GM12878 (cell line): ENCODE results near the gene GNPTG. TPM values are rescaled to one million over a fixed set of nuclear protein-coding genes. Genes with fewer than 3 reads are reported as not detected.

Experiments
- ATAC-seq: fragments of 200-7000 bp; cut with Tn5 transposase; 3 replicates; pipeline ENCODE4 v1.9.1; 2020; ENCODE audit warnings: mild to moderate bottlenecking, moderate library complexity
- BruUV-seq: library from RNA; stranded (reverse); fragments of 400-500 nt; replicated peaks from 2 replicates; lab custom pipeline; 2021; lab: Mats Ljungman, UMichigan
- CTCF ChIA-PET: fragments of 300-600 bp; sonication (Branson Sonifier 250); formaldehyde crosslinking; extraction: SDS; loops from one replicate; lab custom pipeline; 2021; ENCODE audit warnings: inconsistent platforms; lab: Yijun Ruan, JAX
- POLR2A ChIA-PET: fragments of 350-600 bp; formaldehyde crosslinking; extraction: SDS; loops from one replicate; lab custom pipeline; 2021; ENCODE audit warnings: inconsistent platforms; lab: Charles Lee
- RAD21 ChIA-PET: fragments of 300-600 bp; sonication (Branson Sonifier 250); formaldehyde crosslinking; loops from one replicate; lab custom pipeline; 2023; ENCODE audit warnings: antibody characterized with exemption; ENCODE audit not compliant: unreplicated experiment; lab: Charles Lee
- SMC1A ChIA-PET: fragments of 300-600 bp; sonication (Branson Sonifier 250); formaldehyde crosslinking; loops from one replicate; lab custom pipeline; 2023; ENCODE audit not compliant: unreplicated experiment, uncharacterized antibody; lab: Charles Lee
- DNase-seq: peaks from one replicate; pipeline ENCODE4 v3.0.0-alpha.2; 2011; ENCODE audit warnings: low read depth, low spot score
- FAIRE-seq: peaks from 3 replicates; lab custom pipeline; 2011; peaks lifted over from hg19 to GRCh38; lab: Jason Lieb, UNC
- H2AFZ ChIP-seq: 2 replicates; pipeline ENCODE4 v1.6.0; 2011; ENCODE audit warnings: low read depth, low read length, control low read depth; ENCODE audit not compliant: control insufficient read depth
- H3K27ac ChIP-seq: 2 replicates; pipeline ENCODE4 v1.5.1; 2011; ENCODE audit warnings: control low read depth; ENCODE audit not compliant: control insufficient read depth, insufficient read depth
- H3K27me3 ChIP-seq, 2 experiments: replicated peaks in 1 of 2; 2 replicates each; pipeline versions ENCODE4 v1.6.0 to v1.6.1; 2011; ENCODE audit warnings: low read length in 1 of 2; ENCODE audit not compliant: control insufficient read depth in 2 of 2, insufficient read depth in 2 of 2
- H3K36me3 ChIP-seq, 2 experiments: 2 replicates each; pipeline ENCODE4 v1.5.1; 2011; ENCODE audit warnings: low read length in 1 of 2; ENCODE audit not compliant: control insufficient read depth in 2 of 2, insufficient read depth in 2 of 2
- H3K4me1 ChIP-seq: 2 replicates; pipeline ENCODE4 v1.6.1; 2011; ENCODE audit warnings: mild to moderate bottlenecking, low read length, moderate library complexity, mixed read lengths; ENCODE audit not compliant: control insufficient read depth, insufficient read depth
- H3K4me2 ChIP-seq: 2 replicates; pipeline ENCODE4 v1.6.0; 2011; ENCODE audit warnings: control low read depth; ENCODE audit not compliant: control insufficient read depth, insufficient read depth
- H3K4me3 ChIP-seq: fragments of 200-600 bp; sonication (generic); 2 replicates; pipeline ENCODE4 v1.5.1; 2016
- H3K79me2 ChIP-seq: 2 replicates; pipeline ENCODE4 v1.6.0; 2011; ENCODE audit warnings: low read length; ENCODE audit not compliant: control insufficient read depth, insufficient read depth
- H3K9ac ChIP-seq: 2 replicates; pipeline ENCODE4 v1.8.0; 2011; ENCODE audit warnings: low read length, control low read depth, mixed read lengths; ENCODE audit not compliant: control insufficient read depth, insufficient read depth
- H3K9me3 ChIP-seq: replicated peaks from 3 replicates; pipeline ENCODE4 v1.5.1; 2011; ENCODE audit warnings: mild to moderate bottlenecking, low read length; ENCODE audit not compliant: control insufficient read depth, insufficient read depth
- H4K20me1 ChIP-seq: 2 replicates; pipeline ENCODE4 v1.6.0; 2011; ENCODE audit not compliant: control insufficient read depth, insufficient read depth
- ATF3 ChIP-seq: IDR thresholded peaks from 2 replicates; pipeline ENCODE4 v1.6.1; 2011; ENCODE audit warnings: low read depth, mild to moderate bottlenecking, low read length, moderate library complexity, borderline replicate concordance; ENCODE audit errors: extremely low read depth
- MEF2B ChIP-seq: fragments of 450-650 bp; IDR thresholded peaks from 2 replicates; pipeline ENCODE4 v1.6.1; 2018; ENCODE audit warnings: mild to moderate bottlenecking, moderate library complexity; ENCODE audit not compliant: partially characterized antibody, poor library complexity, severe bottlenecking
- MLLT1 ChIP-seq: fragments of 450-650 bp; IDR thresholded peaks from 2 replicates; pipeline ENCODE4 v1.6.1; 2016; ENCODE audit warnings: mild to moderate bottlenecking
- NKRF ChIP-seq: fragments of 450-650 bp; conservative IDR thresholded peaks from 2 replicates; pipeline ENCODE4 v1.6.1; 2017; ENCODE audit warnings: mild to moderate bottlenecking, moderate library complexity
- NRF1 ChIP-seq: conservative IDR thresholded peaks from 2 replicates; pipeline ENCODE4 v1.6.1; 2011; ENCODE audit warnings: mild to moderate bottlenecking, low read depth, low read length, improper control_type of control experiment
- POLR2A ChIP-seq: IDR thresholded peaks from 2 replicates; pipeline ENCODE4 v1.6.1; 2011; ENCODE audit warnings: low read depth, mild to moderate bottlenecking, low read length
- RCOR1 ChIP-seq: conservative IDR thresholded peaks from 2 replicates; pipeline ENCODE4 v1.6.1; 2012; ENCODE audit warnings: low read depth, low read length, improper control_type of control experiment
- SUZ12 ChIP-seq: fragments of 200-600 bp; sonication (generic); IDR thresholded peaks from one replicate; pipeline ENCODE4 v1.6.1; 2018; ENCODE audit warnings: antibody characterized with exemption, mild to moderate bottlenecking; ENCODE audit not compliant: unreplicated experiment
- TARDBP ChIP-seq: IDR thresholded peaks from 2 replicates; pipeline ENCODE4 v1.6.1; 2016; ENCODE audit warnings: borderline replicate concordance
- ZNF217 ChIP-seq: fragments of 450-650 bp; IDR thresholded peaks from 2 replicates; pipeline ENCODE4 v1.6.1; 2017; ENCODE audit warnings: antibody characterized with exemption, mild to moderate bottlenecking
- WGBS: methylation state at CpG from one replicate; pipeline ENCODE4 v1.1.6; 2016; ENCODE audit warnings: low lambda C conversion rate; ENCODE audit not compliant: insufficient replicate concordance, insufficient coverage; ENCODE audit errors: missing lambda C conversion rate; 5-methylcytosine and 5-hydroxymethylcytosine counted together
- in situ Hi-C: fragments of 300-500 bp; cut with MboI; formaldehyde crosslinking; loops from 9 replicates; pipeline ENCODE4 v1.14.3; 2018; ENCODE audit warnings: mixed read lengths
- intact Hi-C: fragments of 100-400 bp; cut with micrococcal nuclease; formaldehyde crosslinking; loops from one replicate; pipeline ENCODE4 v1.14.2; 2022; ENCODE audit not compliant: unreplicated experiment
- polyA plus RNA-seq, 11 experiments: library from polyadenylated mRNA; depleted of rRNA in 4 of 11; unstranded in 6 of 11; stranded (reverse) in 5 of 11; fragments of >200 nt; fragmentation: Nextera tagmentation in 4 of 11; fragmentation: Illumina TruSeq in 1 of 11; extraction: Ambion mirVana in 4 of 11; extraction: Trizol in 1 of 11; gene quantifications; 1 replicate in 1 of 11; 2 replicates in 10 of 11; pipeline versions ENCODE4 v1.2.1 to v1.2.3, GENCODE V29; 2011 to 2016; ENCODE audit warnings: inconsistent platforms in 2 of 11, missing spikeins in 2 of 11, low read depth in 1 of 11
- total RNA-seq, 4 experiments: library from RNA; depleted of rRNA in 3 of 4; stranded (reverse); fragments of >200 nt in 3 of 4; fragmentation: Illumina TruSeq in 1 of 4; extraction: Trizol in 1 of 4; gene quantifications; 2 replicates each; pipeline versions ENCODE4 v1.2.1 to v1.2.3, GENCODE V29; 2013 to 2021

GNPTG gene
- total and polyA plus RNA-seq, 10 of the 15 experiments (the other 5 are each of a cell fraction or from before 2014, with no cell fraction given): 0.80 to 32.6 (median 20.9) TPM

- ChIA-PET RAD21 (no interaction called here), POLR2A (no interaction called here), CTCF (no interaction called here), SMC1A (no interaction called here)
- 27% methylated on average over 63 of the region's 83 CpGs for WGBS
- peak within 1 kb of the TSS; percentile 7; the same call in 1 of the 2 replicates for H3K4me2 ChIP-seq
- FAIRE-seq (no peak), ATAC-seq (peak; percentile 11; the same call in 1 of the 3 replicates), DNase-seq (no peak)
- TF ChIP-seq POLR2A (peak; percentile 30; the same call in 1 of the 2 replicates), SUZ12 (no peak)
- in situ Hi-C loops (no loop called here), intact Hi-C loops (no loop called here)
- no peak within 1 kb of the TSS for H3K9ac ChIP-seq
- no peak within 1 kb of the TSS for H2AFZ ChIP-seq
- peaks cover 5 to 14% of the 10 kb centered on the region in 2 experiments; a peak in 3 of 4 replicates for H3K27me3 ChIP-seq
- H4K20me1 ChIP-seq: no peaks in the 10 kb centered on the region
- H3K79me2 ChIP-seq: no peaks in the 10 kb centered on the region
- H3K4me1 ChIP-seq: peaks cover 9% of the 10 kb centered on the region; the same call in 1 of the 2 replicates
- no peak within 1 kb of the TSS for H3K27ac ChIP-seq
- BruUV-seq: no TSS peak
- no peaks in the 10 kb centered on the region for H3K36me3 ChIP-seq
- H3K4me3 ChIP-seq: no peak within 1 kb of the TSS
- peaks cover 2% of the 10 kb centered on the region; the same call in 2 of the 3 replicates for H3K9me3 ChIP-seq
These were observed 18.4 kb upstream of the GNPTG start, which contains the start of gene BAIAP3 for GRCh38 chr16:1333149-1333812. Gene BAIAP3, plus strand, starts transcription at chr16:1333645. Its CDS starts 4,905 bp downstream, at chr16:1338550.

GRCh38 chr16:1333854-1334700 is 17.7 kb upstream of the GNPTG start:
- BruUV-seq: no TSS peak

More at GRCh38 chr16:1333854-1334700, 17.7 kb upstream of the GNPTG start:
- WGBS: 15% methylated on average over 44 of the region's 78 CpGs
- Histone ChIP-seq H3K36me3 (no peaks in the 10 kb centered on the region), H4K20me1 (no peaks in the 10 kb centered on the region), H3K9me3 (peaks cover 2% of the 10 kb centered on the region; the same call in 2 of the 3 replicates), H3K9ac (no peak overlapping the region), H3K27ac (no peak overlapping the region), H3K4me2 (no peak overlapping the region), H3K27me3 (peaks cover 5 to 14% of the 10 kb centered on the region in 2 experiments; a peak in 3 of 4 replicates), H3K79me2 (no peaks in the 10 kb centered on the region), H3K4me3 (no peak overlapping the region), H3K4me1 (peaks cover 9% of the 10 kb centered on the region; the same call in 1 of the 2 replicates), H2AFZ (no peak overlapping the region)
- no peak for ATAC-seq
- ChIA-PET CTCF (no interaction called here), SMC1A (no interaction called here), RAD21 (no interaction called here), POLR2A (no interaction called here)
- intact Hi-C loops (no loop called here), in situ Hi-C loops (no loop called here)
- TF ChIP-seq MEF2B: no peak
- no peak for TF ChIP-seq NKRF
- TF ChIP-seq TARDBP: no peak
- TF ChIP-seq MLLT1: no peak
- TF ChIP-seq ZNF217: no peak
- no peak for TF ChIP-seq RCOR1
- TF ChIP-seq ATF3: no peak
- no peak for TF ChIP-seq NRF1
- DNase-seq: no peak
- no peak for FAIRE-seq
